GM12892 (cell line): ENCODE results near the gene SFTPA2.

Source experiments
- POLR2A ChIP-seq: IDR thresholded peaks from 2 replicates; pipeline ENCODE4 v1.6.1; 2011; ENCODE audit warnings: low read depth, low read length, control low read depth
- TAF1 ChIP-seq: IDR thresholded peaks from 2 replicates; pipeline ENCODE4 v1.6.1; 2011; ENCODE audit warnings: low read depth, mild to moderate bottlenecking, control low read depth, low read length, borderline replicate concordance

- no peak for TF ChIP-seq TAF1
- no peak for TF ChIP-seq POLR2A
These were observed 1.1 kb upstream of the SFTPA2 start for GRCh38 chr10:79561257-79561656.
